DOHH2 (cell line): ENCODE data around the gene TNFRSF9.

Experiments used
- H3F3A ChIP-seq: fragments of 200-600 bp; sonication (generic), shearing (Covaris generic); 2 replicates; pipeline ENCODE4 v1.6.0; 2016; ENCODE audit warnings: antibody characterized with exemption, mild to moderate bottlenecking; ENCODE audit not compliant: control insufficient read depth, insufficient read depth
- H3K27ac ChIP-seq: fragments of 200-600 bp; sonication (generic); 2 replicates; pipeline ENCODE4 v1.5.1; 2014; ENCODE audit warnings: low read depth, mild to moderate bottlenecking, low read length, moderate library complexity
- H3K27me3 ChIP-seq: fragments of 200-600 bp; sonication (generic); 2 replicates; pipeline ENCODE4 v1.6.1; 2014; ENCODE audit warnings: mild to moderate bottlenecking, low read length, mixed read lengths; ENCODE audit not compliant: control insufficient read depth
- H3K36me3 ChIP-seq: fragments of 200-600 bp; sonication (generic); 2 replicates; pipeline ENCODE4 v1.6.1; 2014; ENCODE audit warnings: mild to moderate bottlenecking, low read length, moderate library complexity, mixed read lengths; ENCODE audit not compliant: control insufficient read depth
- H3K4me1 ChIP-seq: fragments of 200-600 bp; sonication (generic); 2 replicates; pipeline ENCODE4 v1.6.1; 2014; ENCODE audit warnings: mild to moderate bottlenecking, low read length, mixed read lengths; ENCODE audit not compliant: control insufficient read depth
- H3K4me2 ChIP-seq: fragments of 200-600 bp; sonication (generic); 2 replicates; pipeline ENCODE4 v1.6.0; 2014; ENCODE audit warnings: mild to moderate bottlenecking, low read length, moderate library complexity
- H3K4me3 ChIP-seq: fragments of 200-600 bp; sonication (generic); 2 replicates; pipeline ENCODE4 v1.5.1; 2014; ENCODE audit warnings: mild to moderate bottlenecking, low read length, mixed read lengths
- H3K79me2 ChIP-seq: fragments of 200-600 bp; sonication (generic); 2 replicates; pipeline ENCODE4 v1.6.1; 2014; ENCODE audit warnings: mild to moderate bottlenecking, low read length, mixed read lengths; ENCODE audit not compliant: control insufficient read depth
- H3K9me2 ChIP-seq: fragments of 200-600 bp; sonication (generic); replicated peaks from 2 replicates; pipeline ENCODE4 v1.6.1; 2014; ENCODE audit warnings: mild to moderate bottlenecking, low read length, mixed read lengths; ENCODE audit not compliant: control insufficient read depth
- H3K9me3 ChIP-seq: fragments of 200-600 bp; sonication (generic); 2 replicates; pipeline ENCODE4 v1.6.1; 2014; ENCODE audit warnings: antibody characterized with exemption, low read length, mixed read lengths; ENCODE audit not compliant: control insufficient read depth, insufficient read depth
- H4K20me1 ChIP-seq: fragments of 200-600 bp; sonication (generic); 2 replicates; pipeline ENCODE4 v1.6.0; 2014; ENCODE audit warnings: low read depth, mild to moderate bottlenecking, antibody characterized with exemption, low read length, moderate library complexity; ENCODE audit not compliant: control insufficient read depth, insufficient read depth
- CTCF ChIP-seq: fragments of 200-600 bp; sonication (generic); IDR thresholded peaks from one replicate; pipeline ENCODE4 v1.5.1; 2014; ENCODE audit warnings: antibody characterized with exemption, mild to moderate bottlenecking, low read depth, low read length; ENCODE audit not compliant: poor library complexity, severe bottlenecking
- EZH2phosphoT487 ChIP-seq: fragments of 200-600 bp; sonication (generic); IDR thresholded peaks from 2 replicates; pipeline ENCODE4 v1.6.1; 2017; ENCODE audit warnings: borderline replicate concordance, mild to moderate bottlenecking, antibody characterized with exemption, low read length, moderate library complexity, mixed read lengths

TNFRSF9 gene

GRCh38 chr1:7973086-7973485, 32.4 kb upstream of the TNFRSF9 start:
- H3K27ac ChIP-seq = no peak overlapping the region
- no peak overlapping the region for H3K4me3 ChIP-seq
- H4K20me1 ChIP-seq = no peaks in the 10 kb centered on the region
- H3K4me1 ChIP-seq = no peaks in the 10 kb centered on the region
- no peak overlapping the region for H3K4me2 ChIP-seq
- H3K36me3 ChIP-seq = peaks cover 65% of the 10 kb centered on the region
- H3F3A ChIP-seq = 0 out of 2 replicates have a peak, but pooled peaks cover 3% of the 10 kb centered on the region
- no peaks in the 10 kb centered on the region for H3K9me2 ChIP-seq
- TF ChIP-seq EZH2phosphoT487 (no peak), CTCF (no peak)
- H3K27me3 ChIP-seq = no peaks in the 10 kb centered on the region
- no peaks in the 10 kb centered on the region for H3K9me3 ChIP-seq
- peaks cover 35% of the 10 kb centered on the region for H3K79me2 ChIP-seq

DNA sequence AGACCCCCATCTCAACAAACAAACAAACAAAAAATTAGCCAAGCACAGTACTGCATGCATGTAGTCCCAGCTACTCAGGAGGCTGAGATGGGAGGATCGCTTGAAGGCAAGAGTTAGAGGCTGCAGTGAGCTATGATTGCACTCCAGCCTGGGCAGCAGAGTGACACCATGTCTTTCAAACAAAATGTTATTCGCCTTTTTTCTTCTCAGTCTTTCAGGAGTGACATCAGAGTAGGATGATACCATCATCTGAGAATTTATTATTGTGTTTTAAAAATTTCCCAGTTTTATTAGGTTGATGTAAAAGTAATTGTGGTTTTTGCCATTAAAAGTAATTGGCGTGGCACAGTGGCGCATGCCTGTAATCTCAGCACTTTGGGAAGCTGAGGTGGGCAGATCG, 31.6 kb upstream of the TNFRSF9 start:
- Histone ChIP-seq H3K79me2 (peaks cover 43% of the 10 kb centered on the region), H3F3A (0 out of 2 replicates have a peak, but pooled peaks cover 3% of the 10 kb centered on the region), H3K27me3 (no peaks in the 10 kb centered on the region), H3K4me2 (no peak overlapping the region), H3K27ac (no peak overlapping the region), H3K9me3 (no peaks in the 10 kb centered on the region), H4K20me1 (no peaks in the 10 kb centered on the region), H3K9me2 (no peaks in the 10 kb centered on the region), H3K4me1 (peaks cover 3% of the 10 kb centered on the region), H3K4me3 (no peak overlapping the region), H3K36me3 (peaks cover 68% of the 10 kb centered on the region)
- no peak for TF ChIP-seq CTCF
- no peak for TF ChIP-seq EZH2phosphoT487

GRCh38 chr1:7971024-7971423, 30.4 kb upstream of the TNFRSF9 start:
- no peak overlapping the region for H3K27ac ChIP-seq
- TF ChIP-seq CTCF (no peak), EZH2phosphoT487 (no peak)

More at GRCh38 chr1:7971024-7971423, 30.4 kb upstream of the TNFRSF9 start:
- H3K4me2 ChIP-seq = no peak overlapping the region
- no peaks in the 10 kb centered on the region for H3K9me2 ChIP-seq
- H3F3A ChIP-seq = no peaks in the 10 kb centered on the region
- no peak overlapping the region for H3K4me3 ChIP-seq
- H3K36me3 ChIP-seq = peaks cover 70% of the 10 kb centered on the region
- H3K4me1 ChIP-seq = peaks cover 11% of the 10 kb centered on the region
- H3K79me2 ChIP-seq = peaks cover 52% of the 10 kb centered on the region
- no peaks in the 10 kb centered on the region for H3K9me3 ChIP-seq
- no peaks in the 10 kb centered on the region for H3K27me3 ChIP-seq
- H4K20me1 ChIP-seq = no peaks in the 10 kb centered on the region; the same call in 1 of the 2 replicates
